ENCODE measurements around the gene PSME2. TPM values are rescaled to one million over a fixed set of nuclear protein-coding genes. Genes with fewer than 3 reads are reported as not detected.

The PSME2 gene
- total and polyA plus RNA-seq, 2 of the 13 experiments (the other 11 are each of a cell fraction or from before 2014, with no cell fraction given): 332 to 716 TPM

DNA sequence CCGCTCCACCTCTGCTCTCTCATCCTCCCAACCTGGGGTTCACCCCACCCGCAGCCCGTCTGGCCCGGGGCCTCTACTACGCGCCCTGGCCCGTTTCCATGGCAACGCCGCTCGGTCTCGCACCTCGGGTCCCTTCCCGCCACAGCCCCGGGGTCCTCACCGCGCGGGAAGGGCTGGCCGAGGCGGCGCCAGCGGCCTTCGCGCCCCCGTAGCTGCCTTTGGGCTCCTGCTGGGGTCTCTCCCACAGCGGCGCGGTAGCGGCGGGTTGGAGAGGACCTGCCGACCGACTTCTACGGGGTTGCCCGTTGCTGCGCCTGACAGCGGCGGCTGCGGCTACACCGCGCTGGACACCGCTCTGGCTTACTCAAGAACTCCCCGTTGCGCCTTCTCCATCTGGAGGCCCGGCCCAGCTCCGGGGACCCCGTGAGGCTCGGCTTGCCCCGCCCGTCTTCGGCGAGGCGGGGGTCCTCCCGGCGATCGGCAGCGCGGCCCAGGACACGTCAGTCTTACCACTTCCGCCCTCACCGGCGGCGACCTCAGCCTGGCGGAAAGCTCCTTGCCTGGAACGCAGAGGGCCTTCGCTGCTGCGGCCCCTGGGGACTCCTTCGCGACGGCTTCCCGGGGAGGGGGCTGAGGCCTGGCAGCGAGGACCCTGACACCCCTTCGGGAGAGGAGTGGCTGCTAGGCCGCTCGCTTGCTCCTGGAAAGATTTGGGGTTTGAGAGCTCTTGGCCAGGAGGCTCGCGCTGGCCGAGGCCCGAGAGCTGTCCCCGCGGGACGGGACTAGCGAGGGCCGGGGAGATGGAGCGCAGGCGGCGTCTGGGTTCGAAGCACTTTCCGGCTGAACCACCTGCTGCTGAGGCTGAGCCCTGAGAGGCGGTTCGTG lies 49.0 kb upstream of the PSME2 start, which contains the start of gene TM9SF1 (continued):
- peak; percentile 99 for TF ChIP-seq SNAPC2 (CRISPR knock-in tag; IDR thresholded peaks at IDR 0.05)
- peak; percentile 91 for TF ChIP-seq CREB1 (IDR thresholded peaks at IDR 0.05)
- TF ChIP-seq CREB1 (CRISPR knock-in tag; IDR thresholded peaks at IDR 0.05): no peak
- no peak for TF ChIP-seq ZNF468 (CRISPR knock-in tag; IDR thresholded peaks at IDR 0.05)
- peak; percentile 99 for TF ChIP-seq NFKB2 (CRISPR knock-in tag; IDR thresholded peaks at IDR 0.05; ENCODE audit: borderline replicate concordance)
- TF ChIP-seq ZNF564 (CRISPR knock-in tag; IDR thresholded peaks at IDR 0.05): no peak
- TF ChIP-seq, protein P1, sequence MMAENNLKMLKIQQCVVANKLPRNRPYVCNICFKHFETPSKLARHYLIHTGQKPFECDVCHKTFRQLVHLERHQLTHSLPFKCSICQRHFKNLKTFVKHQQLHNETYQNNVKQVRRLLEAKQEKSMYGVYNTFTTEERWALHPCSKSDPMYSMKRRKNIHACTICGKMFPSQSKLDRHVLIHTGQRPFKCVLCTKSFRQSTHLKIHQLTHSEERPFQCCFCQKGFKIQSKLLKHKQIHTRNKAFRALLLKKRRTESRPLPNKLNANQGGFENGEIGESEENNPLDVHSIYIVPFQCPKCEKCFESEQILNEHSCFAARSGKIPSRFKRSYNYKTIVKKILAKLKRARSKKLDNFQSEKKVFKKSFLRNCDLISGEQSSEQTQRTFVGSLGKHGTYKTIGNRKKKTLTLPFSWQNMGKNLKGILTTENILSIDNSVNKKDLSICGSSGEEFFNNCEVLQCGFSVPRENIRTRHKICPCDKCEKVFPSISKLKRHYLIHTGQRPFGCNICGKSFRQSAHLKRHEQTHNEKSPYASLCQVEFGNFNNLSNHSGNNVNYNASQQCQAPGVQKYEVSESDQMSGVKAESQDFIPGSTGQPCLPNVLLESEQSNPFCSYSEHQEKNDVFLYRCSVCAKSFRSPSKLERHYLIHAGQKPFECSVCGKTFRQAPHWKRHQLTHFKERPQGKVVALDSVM (CRISPR knock-in tag; IDR thresholded peaks at IDR 0.05): no peak
- TF ChIP-seq ZNF839 (CRISPR knock-in tag; IDR thresholded peaks at IDR 0.05; ENCODE audit: borderline replicate concordance): peak; percentile 100
- peak; percentile 98 for TF ChIP-seq KDM5B (CRISPR knock-in tag; IDR thresholded peaks at IDR 0.05; ENCODE audit: borderline replicate concordance)
- peak; percentile 98 for TF ChIP-seq MYC (CRISPR knock-in tag; IDR thresholded peaks at IDR 0.05; ENCODE audit: borderline replicate concordance)
- TF ChIP-seq, protein P2, sequence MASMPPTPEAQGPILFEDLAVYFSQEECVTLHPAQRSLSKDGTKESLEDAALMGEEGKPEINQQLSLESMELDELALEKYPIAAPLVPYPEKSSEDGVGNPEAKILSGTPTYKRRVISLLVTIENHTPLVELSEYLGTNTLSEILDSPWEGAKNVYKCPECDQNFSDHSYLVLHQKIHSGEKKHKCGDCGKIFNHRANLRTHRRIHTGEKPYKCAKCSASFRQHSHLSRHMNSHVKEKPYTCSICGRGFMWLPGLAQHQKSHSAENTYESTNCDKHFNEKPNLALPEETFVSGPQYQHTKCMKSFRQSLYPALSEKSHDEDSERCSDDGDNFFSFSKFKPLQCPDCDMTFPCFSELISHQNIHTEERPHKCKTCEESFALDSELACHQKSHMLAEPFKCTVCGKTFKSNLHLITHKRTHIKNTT (CRISPR knock-in tag; IDR thresholded peaks at IDR 0.05): peak; percentile 86; the same call in 1 of the 2 replicates
- peak; percentile 100 for TF ChIP-seq ZNF224 (CRISPR knock-in tag; IDR thresholded peaks at IDR 0.05)
- TF ChIP-seq ZNF136 (CRISPR knock-in tag; IDR thresholded peaks at IDR 0.05; ENCODE audit: low read depth): peak; percentile 100
- TF ChIP-seq, protein P3, sequence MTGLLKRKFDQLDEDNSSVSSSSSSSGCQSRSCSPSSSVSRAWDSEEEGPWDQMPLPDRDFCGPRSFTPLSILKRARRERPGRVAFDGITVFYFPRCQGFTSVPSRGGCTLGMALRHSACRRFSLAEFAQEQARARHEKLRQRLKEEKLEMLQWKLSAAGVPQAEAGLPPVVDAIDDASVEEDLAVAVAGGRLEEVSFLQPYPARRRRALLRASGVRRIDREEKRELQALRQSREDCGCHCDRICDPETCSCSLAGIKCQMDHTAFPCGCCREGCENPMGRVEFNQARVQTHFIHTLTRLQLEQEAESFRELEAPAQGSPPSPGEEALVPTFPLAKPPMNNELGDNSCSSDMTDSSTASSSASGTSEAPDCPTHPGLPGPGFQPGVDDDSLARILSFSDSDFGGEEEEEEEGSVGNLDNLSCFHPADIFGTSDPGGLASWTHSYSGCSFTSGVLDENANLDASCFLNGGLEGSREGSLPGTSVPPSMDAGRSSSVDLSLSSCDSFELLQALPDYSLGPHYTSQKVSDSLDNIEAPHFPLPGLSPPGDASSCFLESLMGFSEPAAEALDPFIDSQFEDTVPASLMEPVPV (CRISPR knock-in tag; IDR thresholded peaks at IDR 0.05): peak; percentile 99; the same call in 1 of the 2 replicates
- no peak for TF ChIP-seq HNF4G (IDR thresholded peaks at IDR 0.05; ENCODE audit: borderline replicate concordance, low read depth, low read length)
- peak; percentile 94 for TF ChIP-seq HNF4G (CRISPR knock-in tag; IDR thresholded peaks at IDR 0.05; ENCODE audit: borderline replicate concordance, low read depth)
- TF ChIP-seq, protein P4, sequence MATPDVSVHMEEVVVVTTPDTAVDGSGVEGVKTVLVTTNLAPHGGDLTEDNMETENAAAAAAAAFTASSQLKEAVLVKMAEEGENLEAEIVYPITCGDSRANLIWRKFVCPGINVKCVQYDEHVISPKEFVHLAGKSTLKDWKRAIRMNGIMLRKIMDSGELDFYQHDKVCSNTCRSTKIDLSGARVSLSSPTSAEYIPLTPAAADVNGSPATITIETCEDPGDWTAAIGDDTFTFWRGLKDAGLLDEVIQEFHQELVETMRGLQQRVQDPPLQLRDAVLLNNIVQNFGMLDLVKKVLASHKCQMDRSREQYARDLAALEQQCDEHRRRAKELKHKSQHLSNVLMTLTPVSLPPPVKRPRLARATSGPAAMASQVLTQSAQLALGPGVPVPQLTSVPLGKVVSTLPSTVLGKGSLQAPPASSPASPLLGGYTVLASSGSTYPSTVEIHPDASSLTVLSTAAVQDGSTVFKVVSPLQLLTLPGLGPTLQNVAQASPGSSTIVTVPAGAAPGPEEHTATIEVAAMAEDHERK (CRISPR knock-in tag; IDR thresholded peaks at IDR 0.05; ENCODE audit: low read depth): peak; percentile 86
- TF ChIP-seq MAZ (IDR thresholded peaks at IDR 0.05; ENCODE audit: borderline replicate concordance, low read depth, low read length): peak; percentile 90
- peak; percentile 100 for TF ChIP-seq MAZ (CRISPR knock-in tag; IDR thresholded peaks at IDR 0.05; ENCODE audit: low read depth)
- TF ChIP-seq MBD4 (IDR thresholded peaks at IDR 0.05; ENCODE audit: borderline replicate concordance, low read length): no peak
- TF ChIP-seq XBP1 (CRISPR knock-in tag; IDR thresholded peaks at IDR 0.05): peak; percentile 99
- TF ChIP-seq KMT2A (CRISPR knock-in tag; IDR thresholded peaks at IDR 0.05): peak; percentile 100
- TF ChIP-seq REPIN1 (CRISPR knock-in tag; IDR thresholded peaks at IDR 0.05; ENCODE audit: borderline replicate concordance, low read depth): peak; percentile 99
- peak; percentile 99 for TF ChIP-seq ZNF674 (CRISPR knock-in tag; IDR thresholded peaks at IDR 0.05; ENCODE audit: low read depth)
